SHP77 treated with DMSO at 0.1 percent for 48 hours (cell line): ENCODE results near the gene MFNG.

ENCODE experiments used
- DNase-seq: peaks from one replicate; lab custom pipeline; 2025; lab: John Stamatoyannopoulos, UW

MFNG gene

DNA sequence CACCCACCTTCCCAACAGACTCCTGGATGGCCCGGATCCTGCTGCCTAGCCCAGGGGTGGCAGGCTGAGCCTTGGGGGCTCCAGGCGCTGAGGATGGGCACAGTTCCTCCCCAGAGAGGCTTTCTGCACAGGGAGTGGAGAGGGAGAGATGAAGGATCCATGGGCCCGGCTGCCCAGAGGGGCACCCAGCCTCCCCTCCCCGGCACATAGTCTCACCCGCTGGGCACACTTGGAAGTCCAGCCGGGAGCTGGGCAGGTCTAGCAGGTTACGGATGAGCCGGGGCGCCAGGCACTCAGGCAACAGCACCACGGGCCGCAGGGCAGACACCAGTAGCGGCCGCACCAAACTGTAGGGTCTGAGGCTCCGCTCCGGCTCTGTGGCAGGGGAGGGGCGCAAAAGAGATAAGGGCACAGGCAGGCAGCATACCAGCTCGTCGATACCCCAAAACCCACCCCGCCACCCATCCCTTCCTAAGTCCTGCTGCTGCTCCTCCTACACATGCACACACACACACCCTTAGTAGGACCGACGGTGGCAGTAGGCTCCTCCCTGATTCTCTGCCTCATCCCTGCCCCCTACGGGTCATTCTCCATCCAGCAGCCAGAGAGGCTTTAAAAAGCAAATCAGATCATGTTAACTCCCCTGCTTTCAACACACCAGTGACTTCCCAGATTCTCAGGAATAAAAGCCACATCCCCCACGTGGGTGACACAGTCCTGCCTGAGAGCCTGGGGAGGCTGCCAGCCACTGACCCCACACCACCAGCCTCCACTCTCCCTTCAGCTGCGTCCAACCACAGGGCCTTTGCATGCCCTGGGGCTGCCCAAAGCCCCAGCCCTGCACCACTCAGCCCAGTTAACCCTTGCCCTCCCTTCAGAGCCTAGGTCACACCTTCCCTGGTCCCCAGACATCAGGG, 6.5 kb upstream of the MFNG start:
- no peak for DNase-seq

DNA sequence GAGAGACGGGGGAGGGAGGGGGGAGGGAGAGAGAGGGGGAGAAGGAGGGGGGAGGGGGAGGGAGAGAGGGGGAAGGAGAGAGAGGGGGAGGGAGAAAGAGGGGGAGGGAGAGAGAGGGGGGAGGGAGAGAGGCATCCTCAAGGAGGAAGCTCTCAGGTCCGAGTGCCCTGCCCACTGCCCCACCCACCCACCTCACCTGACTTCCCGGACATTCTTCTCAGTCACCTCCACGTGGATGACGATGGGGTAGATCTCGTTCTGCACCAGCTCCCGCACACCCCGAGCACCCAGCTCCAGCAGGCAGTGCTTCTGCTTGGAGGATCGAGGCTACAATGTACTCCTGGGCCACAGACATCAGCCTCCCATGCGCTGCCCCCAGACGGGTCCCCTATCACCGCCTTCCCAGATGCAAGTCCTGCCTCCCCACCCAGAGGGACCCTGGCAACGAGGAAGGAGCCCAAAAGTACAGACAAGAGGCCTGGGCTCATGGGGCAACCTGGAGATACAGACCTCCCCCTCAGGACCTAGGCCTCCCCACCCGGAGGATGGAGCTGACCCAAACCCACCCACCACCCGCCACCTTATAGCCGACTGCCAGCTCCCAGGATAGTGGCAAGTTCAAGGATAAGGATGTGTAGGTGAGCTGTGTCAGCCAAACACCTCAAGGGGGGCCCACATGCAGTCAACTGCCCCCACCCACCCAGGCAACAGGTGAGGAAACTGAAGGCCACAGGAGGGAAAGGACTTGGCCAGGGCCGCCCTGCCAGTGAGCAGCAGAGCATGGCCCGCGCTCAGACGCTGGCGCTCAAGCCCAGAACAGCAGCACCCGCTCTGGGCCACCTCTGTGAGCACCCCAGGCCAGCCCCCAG, 5.6 kb upstream of the MFNG start:
- no peak for DNase-seq

DNA sequence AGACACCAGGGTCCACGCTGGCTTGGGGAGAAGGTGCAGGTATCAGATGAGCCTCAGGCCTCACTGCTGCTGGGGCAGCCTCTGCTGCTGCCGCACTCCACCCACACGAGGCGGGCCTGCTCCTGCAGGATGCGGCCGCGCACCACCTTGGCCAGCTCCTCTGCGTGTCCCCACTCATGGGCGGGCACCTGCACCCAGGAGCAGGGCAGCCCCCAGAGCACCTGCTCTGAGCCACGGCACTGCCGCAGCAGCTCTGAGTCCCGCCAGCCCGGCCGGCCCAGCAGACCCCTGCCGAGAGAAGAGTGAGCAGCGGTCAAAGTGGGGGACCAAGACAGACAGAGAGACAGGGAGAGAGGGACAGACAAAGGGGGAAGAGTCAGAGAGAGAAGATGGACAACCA, 4.9 kb upstream of the MFNG start:
- DNase-seq = no peak

DNA sequence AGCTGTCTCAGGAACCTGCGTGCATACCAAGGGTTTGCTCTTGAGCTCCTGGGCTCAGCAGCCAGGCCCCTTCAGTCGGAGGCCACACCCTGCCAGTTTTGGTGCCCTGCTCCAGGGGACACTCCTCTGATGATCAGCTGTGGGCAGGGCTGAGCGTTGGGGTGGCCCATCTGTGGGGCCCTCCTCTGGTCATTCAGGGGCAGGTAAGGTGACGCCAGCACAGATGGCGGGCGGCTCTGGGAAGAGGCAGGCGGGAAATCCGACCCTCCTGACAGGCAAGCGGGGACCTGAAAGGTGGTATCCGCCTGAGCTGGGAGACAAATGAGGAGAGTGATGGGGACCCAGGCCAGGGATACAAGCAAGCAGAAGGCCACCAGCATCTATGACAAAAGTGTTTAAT, 3.8 kb upstream of the MFNG start:
- no peak for DNase-seq

DNA sequence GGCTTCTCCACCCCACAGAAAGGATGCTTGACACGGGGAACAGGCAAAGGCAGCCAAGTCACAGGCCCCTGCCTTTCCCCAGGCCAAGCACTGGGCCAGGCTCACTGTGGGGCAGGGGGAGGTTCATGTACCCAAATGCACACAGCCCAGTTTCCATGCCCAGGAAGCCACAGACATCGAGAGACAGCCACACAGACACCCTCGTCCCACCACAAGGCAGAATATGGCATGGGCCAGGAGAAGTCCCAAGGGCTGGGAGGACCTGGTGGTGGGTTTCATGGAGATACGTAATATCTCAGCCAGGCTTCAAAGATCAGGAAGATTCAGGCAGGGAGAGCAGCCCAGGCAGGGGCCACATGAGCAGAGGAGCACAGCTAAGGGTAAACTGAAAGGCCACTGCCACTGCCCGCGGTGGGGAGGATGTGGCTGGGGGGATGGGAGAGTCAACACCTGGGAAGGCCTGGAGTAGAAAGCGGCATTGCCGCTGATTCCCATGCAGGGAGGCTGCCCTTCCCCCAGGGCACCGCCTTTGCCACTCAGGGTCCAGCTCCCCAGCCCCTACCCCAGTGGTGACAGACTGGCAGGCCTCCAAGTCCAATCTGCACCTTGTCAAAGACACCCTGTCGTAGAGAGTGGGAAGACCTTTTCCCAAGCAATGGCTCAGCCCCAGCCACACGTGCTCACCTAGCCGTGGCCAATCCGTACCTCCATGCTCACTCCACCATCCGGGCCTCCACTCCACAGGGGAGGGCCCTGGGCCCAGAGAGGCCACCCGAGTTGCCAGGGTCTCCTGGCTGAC, 2.4 kb upstream of the MFNG start:
- DNase-seq = no peak

DNA sequence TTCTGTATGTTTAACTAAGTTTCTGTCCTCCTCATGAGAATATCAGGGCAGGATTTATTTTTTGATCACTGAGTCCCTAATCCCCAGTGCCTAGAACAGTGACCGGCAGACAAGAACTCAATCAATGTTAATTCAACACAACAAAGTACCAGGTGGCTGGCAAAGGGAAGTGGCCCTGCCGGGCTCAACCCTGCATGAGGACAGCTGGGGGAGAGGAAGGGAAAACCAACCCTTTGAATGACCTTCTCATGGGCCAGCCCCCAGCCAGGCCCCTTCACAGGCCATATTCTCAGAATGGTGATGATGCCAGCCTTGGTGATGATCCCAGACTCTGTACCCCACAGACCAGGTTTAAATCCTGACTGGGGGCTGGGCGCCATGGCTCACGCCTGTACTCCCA, 1.4 kb upstream of the MFNG start:
- no peak for DNase-seq

DNA sequence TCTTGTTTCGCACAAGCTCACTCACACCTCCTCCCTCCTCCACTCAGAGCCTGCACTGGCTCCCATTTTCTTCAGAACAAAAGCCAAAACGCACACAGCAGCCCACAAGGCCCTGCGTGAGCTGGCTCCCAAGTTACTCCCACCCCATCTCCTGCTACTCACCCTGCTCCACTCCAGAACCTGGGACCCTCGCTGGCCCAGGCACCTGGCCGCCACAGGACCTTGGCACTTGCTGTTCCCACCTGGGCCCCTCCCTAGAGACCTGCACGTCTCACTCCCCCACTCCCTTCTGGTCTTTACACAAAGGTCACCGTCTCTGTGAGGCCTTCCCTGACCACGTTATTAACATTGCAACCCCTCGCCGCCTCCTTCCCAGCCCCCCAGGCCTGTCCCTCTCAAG, 945 bp upstream of the MFNG start:
- no peak for DNase-seq

DNA sequence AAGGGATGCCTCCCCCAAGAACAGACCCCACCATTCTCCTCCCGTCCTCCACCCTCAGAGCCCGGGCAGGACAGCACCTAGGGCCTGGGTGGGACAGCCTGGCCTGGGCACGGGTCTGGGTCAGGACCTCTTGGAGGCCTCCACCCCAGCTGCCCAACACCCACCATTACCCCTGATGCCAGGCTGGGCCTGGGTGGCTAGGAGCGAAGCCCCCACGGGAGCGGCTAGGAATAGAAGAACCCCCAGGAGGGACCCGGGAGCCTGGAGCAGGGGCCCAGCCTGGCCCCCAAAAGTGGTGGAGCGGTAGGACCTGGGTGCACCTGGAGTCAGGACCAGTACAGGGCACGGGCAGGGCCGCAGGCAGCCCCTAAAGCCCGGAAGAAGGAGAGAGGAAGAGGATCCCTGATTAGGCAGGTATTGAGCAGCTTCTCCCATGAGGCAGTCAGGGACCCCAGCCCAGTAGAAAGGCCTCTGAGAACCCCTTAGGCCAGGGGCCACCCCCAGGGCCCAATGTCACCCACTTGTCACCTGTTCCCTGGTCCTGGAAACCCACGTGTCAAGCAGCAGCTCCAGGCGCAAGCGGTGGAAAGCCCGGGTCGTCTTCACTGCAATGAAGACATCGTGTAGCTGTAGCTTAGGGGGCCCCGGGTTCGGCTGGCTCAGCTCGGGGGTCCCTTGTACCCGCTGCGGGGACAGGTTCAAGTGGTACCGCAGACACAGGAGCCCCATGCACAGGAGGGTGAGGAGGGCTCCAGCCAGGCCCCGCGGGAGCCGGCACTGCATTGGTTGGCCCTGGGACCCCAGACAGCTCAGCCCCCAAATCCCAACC, 575 bp downstream of the MFNG start:
- no peak for DNase-seq

DNA sequence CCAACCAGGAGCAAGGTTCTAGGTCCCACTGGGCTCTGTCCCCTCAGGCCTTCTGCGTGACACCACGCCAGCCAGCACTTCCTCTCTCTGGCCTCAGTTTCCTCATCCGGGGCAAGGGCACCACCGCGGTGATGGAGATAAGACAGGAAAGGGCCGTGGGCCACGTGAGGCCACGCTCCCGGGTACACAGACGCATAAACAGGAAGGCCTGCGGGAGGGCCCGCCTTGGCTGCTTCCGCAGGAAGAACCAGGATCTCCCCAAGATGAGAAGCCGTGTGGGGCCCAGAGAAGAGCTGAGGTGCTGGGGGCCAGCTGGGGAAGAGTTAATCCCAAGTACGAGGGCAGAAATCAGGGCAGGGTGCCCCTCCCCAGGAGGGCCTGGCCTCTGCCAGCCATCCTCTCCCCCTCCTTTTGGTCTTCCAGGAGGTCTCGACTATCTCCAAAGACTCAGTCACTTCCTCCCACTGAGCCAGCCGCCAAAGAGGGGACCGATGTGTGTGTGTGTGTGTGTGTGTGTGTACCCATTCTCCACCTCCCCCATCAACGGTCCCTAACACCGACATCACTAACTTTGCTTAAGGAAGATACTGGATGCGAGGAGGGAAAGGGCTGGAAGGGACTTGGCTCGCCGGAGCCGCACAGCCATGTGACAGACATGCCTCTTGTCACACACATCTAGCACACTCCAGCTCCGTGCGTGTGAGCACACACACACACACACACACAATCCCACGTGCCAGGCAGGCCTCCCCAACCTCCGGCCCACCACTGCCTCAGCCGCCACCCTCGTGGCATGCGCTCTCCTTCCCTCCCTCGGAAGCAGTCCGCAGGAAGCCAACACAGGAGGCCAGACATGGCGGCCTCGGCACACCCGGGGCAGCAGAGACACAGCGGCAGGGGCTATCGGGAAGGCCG, 1.4 kb downstream of the MFNG start:
- no peak for DNase-seq

DNA sequence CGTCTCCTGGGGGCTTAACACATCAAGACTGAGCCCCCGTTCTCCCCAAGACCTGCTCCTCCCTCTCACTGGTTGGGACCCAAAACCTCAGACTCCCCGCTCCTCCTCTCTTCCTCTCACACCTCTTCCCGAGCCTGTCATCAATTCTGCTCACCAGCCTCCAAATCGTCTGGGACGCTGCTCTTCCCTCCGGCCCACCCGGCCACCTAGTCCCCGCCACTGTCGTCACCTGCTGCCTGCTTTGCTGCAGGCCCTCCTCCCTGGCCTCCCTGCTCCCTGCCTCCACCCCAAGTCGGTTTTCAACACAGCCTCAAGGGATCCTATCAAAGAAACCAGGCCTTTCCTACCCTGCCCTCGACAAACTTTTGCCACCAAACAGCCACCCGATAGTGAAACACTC, 3.1 kb downstream of the MFNG start:
- DNase-seq = no peak

DNA sequence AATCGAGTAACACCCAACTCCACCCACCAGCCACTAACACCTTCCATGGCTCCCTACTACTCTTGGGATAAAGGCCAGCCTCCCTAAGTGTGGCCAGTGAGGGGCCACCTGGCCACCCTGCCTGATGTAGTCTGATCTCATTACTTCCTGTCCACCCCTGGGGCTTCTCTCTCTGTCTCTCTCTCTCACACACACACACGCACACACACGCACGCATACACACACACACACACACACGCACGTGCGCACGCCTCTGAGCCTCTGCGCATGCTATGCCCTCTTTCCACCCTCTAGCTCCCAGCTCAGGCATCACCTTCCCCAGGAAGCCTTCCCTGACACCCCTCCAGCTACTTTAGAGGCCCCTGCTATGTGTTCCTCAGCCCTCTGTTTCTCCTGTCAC, 3.9 kb downstream of the MFNG start:
- DNase-seq = no peak

DNA sequence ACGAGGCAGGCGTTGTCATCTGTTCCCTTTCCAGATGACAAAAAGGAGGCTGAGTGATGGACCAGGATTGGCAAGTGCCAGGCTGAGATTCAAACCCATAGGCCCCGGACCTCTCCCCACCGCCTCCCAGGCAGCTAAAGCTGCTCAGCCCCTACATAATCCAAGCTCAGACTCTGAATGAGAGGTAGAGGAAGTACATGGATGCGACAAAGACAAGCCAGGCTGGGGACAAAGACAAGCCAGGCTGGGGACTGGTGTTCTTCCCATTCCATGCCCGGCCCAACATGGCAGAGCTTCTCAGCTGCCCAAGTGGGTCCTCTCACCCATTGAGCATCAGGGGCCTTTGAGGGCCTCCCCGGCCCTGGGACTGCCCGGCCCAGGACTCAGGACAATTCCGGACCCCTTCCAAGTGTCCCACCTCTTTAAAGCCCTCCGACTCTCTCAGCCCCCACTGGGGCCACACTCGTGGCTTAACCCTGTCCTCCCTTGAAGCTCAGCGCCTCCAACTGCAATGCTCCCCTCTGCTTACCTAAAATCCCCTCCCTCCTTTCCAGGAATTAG, 4.8 kb downstream of the MFNG start:
- no peak for DNase-seq

DNA sequence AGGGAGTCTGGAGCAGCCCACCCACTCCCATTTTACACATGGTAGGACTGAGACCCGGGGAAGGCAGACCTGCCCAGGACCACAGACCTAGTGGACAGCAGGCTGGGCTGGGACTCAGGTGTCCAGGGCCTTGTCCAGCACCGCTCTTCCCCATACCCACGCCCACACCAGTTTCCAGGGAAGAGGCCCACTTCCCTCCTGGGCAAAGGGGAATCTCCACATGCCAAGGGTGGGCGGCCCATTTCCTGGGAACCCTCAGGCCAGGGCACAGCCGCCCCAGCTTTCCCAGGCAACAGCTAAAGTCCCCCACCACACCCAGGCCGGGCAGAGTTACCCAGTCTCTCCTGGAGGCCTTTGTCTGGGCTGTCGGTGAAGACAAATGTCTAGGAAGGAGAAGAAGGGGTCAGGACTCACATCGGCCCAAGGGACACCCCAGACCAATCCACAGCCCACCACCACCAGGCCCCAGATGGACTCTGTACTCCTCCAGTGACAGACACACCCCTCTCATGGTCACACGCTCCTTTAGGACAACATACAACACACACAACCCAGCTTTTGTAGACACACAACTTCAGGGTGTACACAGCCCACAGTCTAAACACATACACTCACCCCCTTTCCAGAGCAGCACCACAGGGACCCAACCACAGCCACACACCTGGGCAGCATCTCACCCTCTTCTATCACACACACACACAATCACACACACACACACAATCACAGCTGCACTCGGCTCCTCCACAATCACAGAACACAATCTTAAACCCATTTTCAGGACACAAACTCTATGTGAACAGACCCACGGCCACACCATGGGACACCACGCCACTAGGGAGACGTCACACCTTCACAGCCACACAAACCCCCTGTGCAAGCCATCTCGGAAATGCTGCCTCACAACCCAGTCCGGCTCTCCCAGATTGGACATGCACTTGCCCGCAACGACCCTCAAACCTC, 5.5 kb downstream of the MFNG start:
- DNase-seq = no peak

DNA sequence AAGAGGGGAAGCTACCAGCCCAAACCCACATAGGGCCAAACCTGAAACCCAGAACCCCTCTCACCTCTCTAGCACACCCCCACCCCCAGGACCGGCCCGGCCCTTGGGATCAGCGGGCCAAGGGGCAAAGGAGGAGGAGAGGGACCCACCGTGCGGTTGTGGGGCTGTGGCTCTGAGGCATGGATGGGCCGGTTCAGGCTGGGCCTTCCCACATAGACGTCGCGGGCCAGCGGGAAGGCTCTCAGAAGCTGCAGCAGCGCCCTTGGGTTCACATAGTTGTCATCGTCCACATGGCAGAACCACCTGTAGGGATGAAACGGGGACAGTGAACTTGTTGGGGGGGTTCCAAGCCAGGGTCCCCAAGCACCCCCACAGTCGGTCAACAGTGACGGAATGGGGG, 7.0 kb downstream of the MFNG start:
- DNase-seq = no peak

DNA sequence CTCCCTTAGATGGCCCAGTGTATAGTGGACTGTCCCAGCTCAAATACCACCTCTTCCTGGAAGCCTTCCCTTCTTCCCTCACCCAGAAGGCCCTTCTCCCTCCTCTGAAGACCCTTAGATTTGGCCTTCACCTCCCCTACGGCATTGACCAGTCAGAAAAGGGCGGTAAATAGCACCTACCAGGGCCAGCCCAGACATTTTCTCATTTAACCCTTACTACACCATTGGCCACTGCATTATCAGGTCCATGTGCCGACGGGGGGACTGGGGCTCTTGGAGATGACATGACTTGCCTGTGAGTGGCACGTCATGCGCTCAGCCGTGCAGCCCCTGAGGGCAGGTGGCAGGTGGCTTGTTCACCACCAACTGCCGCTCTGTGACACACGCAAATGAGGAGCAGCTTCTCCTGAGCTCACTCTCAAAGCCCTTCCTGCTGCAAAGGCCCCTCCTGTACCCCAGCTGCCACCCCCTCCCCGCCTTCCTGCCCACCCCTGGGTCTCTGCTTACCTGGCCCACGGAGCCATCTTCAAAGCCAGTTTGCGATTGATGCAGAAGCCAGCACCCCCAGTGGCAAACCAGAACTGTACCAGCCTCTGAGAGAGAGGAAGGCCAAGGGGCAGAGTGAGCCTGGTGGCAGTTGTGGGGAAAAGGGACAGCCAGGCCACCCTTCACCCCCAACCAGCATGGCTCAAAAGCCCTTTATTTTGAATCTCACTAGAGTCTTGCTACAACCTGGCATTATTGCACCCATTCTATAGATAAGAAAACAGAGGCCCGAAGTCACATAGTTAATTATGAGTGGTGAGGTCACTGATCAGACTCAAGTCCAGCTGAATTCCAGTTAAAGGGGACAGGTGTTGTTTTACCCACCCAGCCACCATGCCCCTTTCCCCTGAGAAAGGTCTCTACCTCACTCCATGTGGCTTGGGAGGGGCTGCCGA, 9.5 kb downstream of the MFNG start:
- DNase-seq = no peak

DNA sequence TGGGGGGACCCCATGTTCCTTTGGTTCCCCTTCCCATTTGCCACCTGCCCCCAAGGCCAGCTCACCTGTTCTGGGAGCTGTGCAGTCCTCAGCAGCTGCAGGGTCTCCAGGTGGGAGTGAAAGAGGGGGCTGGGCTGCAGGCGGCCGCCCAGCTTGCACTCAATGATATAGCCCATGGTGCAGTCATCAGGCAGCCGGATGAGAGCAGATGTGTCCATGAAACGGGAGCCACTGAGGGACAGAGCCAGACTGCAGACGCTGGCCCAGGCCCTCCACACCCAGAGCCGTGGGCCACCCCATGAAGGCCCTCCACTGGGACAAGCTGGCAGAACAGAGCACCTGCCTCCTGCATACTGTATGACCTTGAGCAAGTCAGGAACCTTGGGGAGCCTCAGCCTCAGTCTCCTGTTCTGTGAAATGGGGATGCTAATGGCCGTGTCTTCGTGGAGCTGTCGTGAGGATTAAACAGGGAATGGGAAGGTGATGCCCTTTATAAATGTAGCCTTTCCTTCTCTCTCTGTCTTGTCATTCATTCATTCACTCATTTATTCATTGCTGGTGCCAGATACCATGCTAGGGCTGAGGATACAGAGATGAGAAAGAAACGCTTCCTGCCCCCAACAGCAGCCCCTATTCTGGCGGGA, 11.6 kb downstream of the MFNG start:
- DNase-seq = no peak

DNA sequence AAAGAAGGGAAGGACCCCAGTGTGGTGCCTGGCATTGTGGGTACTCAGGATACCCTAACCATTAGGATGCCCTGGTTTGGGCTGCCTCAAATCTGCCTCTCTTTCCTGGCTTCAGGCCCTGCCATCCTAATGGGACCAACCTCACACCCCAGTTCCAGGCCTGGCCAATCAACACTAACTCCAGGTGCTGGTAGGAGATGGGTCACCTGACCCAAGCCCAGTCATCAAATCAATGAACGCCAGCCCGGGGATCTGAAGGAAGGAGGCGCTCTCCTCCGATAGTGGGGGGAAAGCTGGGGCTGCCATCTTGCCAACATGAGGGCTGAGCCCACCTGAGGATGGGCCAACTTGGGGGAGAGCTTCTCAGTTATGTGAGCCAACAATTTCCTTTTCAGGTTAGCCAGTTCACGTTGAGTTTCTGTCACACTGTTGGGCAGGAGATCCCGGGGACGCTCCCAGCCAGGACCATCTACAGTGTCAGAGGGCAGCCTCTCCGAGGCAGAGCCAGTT, 12.7 kb downstream of the MFNG start:
- no peak for DNase-seq
